PC-3 (cell line): Measurements from ENCODE around the gene SIDT2.

Experiments
- CTCF ChIP-seq: fragments of 300-600 bp; sonication (generic); conservative IDR thresholded peaks from 2 replicates; pipeline ENCODE4 v1.5.1; 2017; ENCODE audit warnings: antibody characterized with exemption, low read depth, mild to moderate bottlenecking, low read length
- EZH2 ChIP-seq: fragments of 300-600 bp; sonication (generic); IDR thresholded peaks from one replicate; pipeline ENCODE4 v1.6.1; 2017; ENCODE audit warnings: antibody characterized with exemption, mild to moderate bottlenecking, low read length; ENCODE audit not compliant: unreplicated experiment
- EZH2phosphoT487 ChIP-seq: fragments of 300-600 bp; sonication (generic); IDR thresholded peaks from 2 replicates; pipeline ENCODE4 v1.6.1; 2018; ENCODE audit warnings: mild to moderate bottlenecking, antibody characterized with exemption, low read length, borderline replicate concordance

- TF ChIP-seq CTCF (no peak), EZH2 (no peak), EZH2phosphoT487 (no peak)
Measured at GRCh38 chr11:117176186-117176585, 2.4 kb upstream of the SIDT2 start.
